NCI-H2171 treated with DMSO at 0.1 percent for 48 hours (cell line): ENCODE data around the gene PKHD1.

Experiments
- DNase-seq: peaks from one replicate; lab custom pipeline; 2025; lab: John Stamatoyannopoulos, UW

The PKHD1 gene

DNA sequence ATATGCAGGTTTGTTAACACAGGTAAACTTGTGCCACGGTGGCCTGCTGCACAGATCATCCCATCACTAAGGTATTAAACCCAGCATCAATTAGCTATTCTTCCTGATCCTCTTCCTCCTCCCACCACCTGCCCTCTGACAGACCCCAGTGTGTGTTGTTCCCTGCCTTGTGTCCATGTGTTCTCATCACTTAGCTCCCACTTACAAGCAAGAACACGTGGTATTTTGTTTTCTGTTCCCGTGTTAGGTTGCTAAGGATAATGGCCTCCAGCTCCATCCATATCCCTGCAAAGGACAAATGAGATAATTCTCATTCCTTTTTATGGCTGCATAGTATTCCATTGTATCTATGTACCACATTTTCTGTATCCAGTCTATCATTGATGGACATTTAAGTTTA lies 294.0 kb downstream of the PKHD1 start:
- no peak for DNase-seq

DNA sequence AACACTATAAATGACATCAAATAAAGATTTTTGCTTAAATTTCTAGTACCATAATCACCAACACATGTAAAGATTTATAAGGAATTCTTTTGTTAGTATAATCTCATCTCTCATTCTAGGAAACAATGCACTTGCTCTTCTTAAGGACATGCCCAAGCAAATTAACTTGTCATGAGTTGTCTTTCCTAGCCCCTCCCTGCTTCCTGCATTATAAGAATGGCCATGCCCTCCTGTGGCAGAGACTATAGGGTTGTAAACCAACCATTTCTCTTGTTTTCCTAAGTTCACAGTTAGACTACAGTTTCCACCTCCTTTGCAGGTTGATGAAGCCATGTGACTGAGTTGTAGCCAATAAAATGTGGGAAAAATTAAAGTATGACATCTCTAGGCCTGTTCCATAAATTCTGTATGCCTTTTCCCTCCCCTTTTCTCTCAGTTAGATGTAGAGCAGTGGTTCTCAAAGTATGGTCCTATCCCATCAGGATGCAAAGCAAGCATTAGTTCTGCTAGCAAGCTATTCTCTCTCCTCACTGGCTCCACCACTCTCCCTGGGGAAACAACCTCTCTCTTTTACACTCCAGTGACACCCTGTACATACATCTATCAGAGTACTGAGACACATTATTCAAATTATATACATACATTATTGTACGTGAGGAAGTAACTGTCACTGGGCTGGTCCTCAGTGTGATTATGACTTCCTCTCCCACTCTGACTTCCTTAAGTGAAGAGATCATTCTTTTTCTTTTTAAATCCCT lies 295.0 kb downstream of the PKHD1 start:
- DNase-seq, result no peak

DNA sequence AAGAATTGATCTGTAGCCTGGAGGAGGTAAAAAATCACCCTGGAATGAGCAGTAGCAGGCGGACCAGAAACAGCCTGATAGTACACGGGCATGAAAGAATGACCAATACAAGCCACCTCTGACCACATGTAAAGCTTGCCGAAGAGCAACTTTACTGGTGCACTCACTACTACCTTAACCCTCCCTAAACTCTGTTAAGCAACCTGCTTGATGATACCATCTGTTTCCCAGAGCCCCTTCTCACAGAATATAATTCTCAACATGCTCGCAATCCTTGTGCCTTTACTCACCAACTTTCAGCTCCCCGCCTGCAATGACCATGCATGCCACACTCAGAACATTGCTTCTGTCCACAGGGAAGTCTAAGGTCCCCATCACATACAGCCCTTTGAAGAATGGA lies 296.5 kb downstream of the PKHD1 start:
- DNase-seq, result no peak

DNA sequence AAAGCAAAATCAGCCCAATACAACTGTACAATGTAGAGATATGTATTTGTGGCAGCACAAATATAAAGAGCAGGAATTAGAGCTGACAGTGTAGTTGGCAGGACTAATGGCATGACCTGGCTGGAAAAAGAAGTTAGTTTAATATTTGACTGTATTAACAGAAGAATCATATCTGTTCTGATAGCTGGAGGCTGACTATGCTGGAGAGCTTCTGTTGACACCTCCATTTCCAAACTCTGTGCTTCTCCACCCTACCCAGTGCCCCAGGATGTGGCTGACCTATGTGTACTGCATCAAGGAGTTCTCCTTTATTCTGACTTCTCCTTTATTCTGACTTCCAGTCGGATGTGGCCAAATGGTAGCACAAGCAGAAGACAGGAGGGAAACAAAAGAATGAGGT lies 299.3 kb downstream of the PKHD1 start:
- no peak for DNase-seq

DNA sequence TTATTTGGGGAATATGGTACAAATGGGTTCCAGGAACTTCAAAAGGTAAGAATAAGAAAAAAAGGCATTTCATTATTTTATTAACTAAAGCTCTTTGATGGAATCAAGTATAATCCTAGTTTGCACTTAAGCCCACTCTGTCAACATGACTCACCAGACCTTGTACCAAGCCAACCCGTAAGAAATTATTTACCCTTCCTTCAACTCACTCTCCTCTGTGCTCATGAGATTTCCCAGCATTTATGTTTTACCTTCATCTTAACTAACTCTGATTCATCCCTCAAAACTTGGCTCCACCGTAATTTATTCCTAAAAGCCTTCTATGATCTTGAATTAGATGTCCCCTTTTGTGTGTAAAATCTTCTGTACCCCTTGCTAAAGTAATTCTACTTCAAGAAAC lies 308.7 kb downstream of the PKHD1 start:
- no peak for DNase-seq

DNA sequence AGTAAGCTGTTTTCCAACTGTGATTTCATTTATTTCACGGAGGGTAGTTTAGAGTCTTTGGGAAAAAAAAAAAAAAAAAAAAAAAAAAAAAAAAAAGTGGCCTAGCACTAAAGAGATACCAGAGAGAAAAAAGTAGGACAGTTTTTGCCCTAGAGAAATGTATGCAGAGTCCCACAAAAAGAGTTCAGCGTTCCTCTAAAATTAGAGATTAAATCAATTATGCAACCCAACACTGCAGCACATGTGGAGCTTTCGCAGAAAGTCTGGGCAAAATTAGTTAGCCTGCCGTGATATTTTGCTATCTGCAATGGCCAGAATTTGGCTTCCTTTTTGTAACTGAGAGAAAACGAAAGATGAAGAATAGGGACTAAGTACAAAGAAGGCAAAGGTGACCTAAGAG lies 309.8 kb downstream of the PKHD1 start:
- no peak for DNase-seq

DNA sequence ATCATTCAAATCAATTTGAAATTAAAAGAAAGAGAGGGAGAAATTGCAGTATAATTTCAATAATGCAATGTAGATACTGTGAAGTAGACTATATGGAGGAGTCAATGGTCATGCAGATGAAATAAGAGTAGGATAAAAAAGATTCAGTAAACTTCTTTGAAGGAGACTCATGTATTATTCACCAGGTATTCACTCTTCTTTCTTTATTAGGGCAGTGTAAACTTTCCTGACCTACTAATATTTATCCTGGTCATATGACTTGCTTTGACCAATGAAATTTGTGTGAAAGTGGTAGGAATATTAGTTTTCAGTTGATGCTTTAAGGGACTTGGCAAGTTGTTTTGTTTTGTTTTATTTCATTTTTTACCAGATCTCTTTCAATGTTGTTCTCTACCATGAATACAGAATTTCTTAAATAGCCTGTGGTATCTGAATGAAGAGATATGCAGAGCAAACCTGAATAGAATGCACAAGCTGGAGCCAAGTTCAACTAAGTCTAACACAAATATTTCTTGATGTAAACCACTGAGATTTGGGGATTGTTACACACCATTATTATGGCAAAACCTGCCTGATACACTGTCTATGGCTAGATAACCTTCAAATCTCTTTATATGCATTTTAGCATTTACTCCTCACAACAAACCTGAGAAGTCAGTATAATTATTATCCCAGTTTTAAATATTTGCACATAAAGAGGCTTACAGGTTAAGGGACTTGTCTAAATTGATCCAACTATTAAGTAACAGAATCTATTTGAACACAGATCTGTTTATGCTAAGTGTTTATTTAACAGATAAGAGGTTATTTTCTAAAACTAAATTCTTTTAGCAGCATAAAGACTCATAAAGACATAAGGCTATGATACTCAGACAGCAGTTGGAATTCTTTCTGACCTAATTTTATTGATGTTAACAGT lies 311.2 kb downstream of the PKHD1 start:
- DNase-seq, result no peak

DNA sequence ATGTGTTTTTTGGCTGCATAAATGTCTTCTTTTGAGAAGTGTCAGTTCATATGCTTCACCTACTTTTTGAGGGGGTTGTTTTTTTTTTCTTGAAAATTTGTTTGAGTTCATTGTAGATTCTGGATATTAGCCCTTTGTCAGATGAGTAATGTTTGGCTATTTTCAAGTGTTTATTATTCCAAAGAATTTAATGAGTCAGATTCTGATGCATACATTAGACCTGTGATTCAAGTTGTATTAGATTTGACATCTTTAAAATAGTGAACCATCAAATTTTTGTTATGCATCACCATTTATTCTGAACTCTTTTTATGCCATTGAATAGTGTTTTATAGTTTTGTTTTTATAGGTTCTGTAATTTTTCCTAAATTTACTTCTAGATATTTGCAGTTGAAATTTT lies 319.3 kb downstream of the PKHD1 start:
- DNase-seq, result no peak

DNA sequence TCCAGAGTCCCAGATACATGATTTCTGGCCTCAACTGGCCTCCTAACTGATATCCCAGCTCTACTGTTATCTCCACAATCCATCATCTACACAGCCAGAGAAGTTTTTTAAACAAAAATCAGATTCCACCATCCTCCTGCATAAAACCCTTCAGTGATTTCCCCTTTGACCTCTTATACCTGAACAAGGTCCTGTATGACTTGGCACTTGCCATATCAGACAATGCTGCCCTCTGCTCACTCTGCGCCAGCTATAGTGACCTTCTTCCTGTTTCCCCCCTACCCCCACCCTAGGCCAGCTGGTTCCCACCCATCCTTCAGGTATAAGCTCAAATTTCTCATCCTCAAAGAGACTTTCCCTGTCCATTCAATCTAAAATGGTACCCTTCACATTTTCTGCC lies 322.2 kb downstream of the PKHD1 start:
- no peak for DNase-seq

DNA sequence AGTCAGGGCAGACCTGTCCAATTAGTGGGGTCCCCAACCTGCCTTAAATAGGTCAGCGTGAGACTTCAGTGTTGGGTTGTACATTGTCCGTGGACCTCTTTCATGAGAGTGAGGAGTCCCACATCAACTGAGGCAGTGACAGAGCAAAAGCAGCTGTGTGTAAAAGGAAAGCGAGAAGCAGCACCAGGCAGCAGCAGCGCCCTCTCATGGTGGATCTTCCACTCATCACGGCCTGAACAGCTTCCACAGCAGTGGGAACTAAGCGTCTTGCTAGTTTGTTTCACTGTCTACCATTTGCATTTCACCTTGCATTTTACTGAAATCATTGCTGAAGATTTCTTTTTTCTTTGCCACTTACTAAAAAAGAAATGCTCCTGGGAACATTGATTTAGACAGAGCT lies 333.8 kb downstream of the PKHD1 start:
- DNase-seq, result no peak

DNA sequence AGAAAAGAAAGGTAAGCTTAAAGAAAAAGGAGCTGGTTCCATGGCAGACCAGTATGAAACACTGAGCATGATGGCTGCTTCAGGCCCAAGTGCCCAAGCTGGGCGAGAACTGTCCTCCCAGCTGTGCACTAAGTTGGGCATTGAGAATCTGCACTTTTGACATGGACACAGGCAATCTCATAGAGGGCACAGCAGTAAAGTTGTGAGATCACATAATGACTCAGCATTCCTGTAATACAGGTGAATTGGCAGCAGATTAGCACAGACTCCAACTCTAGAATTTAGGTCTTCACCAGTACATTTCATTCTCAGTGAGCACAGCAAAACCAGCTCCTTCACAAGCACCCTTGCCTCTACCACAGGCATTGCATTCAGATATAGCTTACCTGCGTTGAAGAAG lies 343.4 kb downstream of the PKHD1 start:
- DNase-seq, result no peak

DNA sequence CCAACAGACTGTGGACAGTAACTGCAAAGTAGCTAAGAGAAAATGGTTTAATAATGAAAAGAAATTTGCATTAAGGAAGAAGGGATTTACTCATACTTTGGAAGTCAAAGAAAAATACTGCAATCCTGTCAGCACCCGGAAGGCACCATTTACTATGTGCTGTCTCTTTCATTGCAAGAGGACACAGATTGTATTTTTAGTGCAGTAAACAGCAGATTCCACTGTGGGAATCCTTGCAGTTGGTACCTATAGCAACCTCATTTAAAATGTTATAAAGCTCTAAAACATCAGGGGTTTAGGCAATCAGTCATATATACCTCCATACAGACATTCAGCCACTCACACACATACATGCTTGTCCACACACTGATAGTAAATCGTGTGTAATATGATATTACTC lies 346.8 kb downstream of the PKHD1 start:
- DNase-seq, result no peak

DNA sequence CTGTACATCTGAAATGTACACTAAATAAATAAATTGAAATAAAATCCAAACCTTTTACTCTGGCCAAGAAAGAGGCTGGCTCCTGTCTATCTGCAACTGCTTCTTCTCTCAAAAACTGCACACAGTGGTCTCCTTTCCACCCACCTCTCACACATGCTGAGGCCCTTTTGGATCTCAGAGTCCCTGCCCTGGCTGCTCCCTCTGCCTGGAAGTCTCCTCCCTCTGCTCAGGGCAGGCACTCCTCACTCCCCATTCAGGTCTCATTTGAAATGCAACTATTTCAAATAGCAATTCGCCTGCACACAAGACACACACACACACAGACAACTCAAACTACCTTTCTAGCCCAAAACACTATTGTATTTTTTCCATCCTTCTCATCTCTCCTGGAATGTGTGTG lies 348.8 kb downstream of the PKHD1 start:
- no peak for DNase-seq

DNA sequence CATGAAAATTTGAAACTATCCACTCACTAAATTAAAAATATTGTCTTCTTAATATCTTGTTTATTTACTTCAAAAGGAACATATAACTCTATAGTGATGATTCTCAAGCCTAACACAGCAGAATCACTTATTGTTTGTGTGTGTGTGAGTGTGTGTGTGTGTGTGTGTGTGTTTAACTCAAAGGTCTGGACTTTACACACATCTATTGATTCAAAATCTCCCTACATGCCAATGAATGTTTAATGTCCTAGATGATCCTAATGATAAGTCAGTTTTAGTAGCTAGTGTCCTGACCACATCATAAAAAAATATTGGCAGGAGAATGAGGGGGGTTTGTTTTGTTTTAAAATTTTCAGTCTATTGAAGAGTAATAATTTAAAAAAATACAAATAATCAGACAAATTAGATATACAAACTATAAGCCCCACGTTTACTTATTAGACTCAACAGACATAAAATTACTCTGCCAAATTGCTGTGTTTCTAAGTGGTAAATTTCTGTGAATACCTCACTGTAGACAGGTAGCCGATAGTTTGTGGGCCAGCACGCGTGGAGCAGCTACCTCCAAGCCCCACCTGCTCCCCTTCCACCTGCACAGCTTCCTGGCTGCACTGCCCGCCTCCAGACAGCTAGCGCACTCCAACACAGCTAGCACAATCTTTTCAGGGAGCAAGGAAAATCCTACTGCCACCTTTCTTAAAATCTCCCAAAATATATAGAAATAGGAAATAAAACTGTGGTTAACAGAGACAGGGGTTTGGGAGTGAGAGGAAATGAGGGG lies 349.6 kb downstream of the PKHD1 start:
- no peak for DNase-seq

DNA sequence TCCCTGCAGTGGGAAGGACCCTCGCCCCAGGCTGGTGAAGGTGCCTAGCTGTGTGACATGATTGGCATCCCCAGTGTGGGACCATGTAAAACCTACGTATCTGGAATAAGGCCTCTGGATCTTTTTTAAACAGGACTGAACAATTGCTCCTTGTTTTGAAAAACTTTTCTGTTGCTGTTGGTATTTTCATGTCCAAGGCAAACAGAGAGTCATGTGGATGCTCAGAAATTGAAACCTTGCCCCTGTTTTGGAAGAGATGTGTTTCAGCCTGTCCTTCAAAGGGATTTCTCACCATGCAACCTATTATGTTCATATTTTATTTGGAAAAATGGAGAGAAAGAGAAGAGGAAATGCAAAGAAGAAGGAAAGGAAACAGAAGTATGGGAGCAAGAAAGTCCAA lies 362.3 kb downstream of the PKHD1 start:
- no peak for DNase-seq

DNA sequence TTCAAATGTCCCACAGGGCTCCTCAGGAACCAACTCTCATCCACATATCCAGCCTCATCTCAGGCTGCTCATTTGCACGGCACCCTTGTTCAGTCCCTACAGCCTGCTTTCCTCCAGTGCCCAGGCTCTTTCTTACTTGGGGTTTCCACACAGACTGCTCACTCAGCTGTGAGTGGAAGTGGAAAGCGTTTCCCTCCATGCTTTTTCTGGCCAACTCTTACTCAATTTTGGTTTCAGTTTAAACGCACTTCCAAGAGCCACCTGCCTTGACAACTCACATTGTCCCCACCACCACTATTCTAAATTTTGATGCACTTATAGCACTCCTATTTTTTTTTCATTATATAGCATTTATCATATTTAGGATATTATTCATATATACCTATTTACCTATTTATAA lies 367.1 kb downstream of the PKHD1 start:
- DNase-seq, result no peak

DNA sequence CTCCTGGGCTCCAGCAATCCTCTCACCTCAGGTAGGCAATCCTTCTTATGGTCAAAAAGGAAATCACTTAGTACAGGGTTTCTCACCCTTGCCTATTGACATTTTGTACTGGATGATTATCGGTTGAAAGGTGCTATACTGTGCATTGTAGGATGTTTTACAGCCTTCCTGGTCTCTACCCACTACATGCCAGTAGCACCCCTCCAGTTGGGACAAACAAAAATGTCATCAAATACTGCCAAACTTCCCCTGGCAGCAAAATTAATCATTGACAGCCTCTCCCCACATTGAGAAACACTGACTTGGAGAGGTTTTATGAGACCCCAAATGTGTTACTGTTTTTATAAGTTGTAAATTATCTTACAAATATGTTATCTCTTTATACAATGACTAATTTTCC lies 368.1 kb downstream of the PKHD1 start:
- no peak for DNase-seq

DNA sequence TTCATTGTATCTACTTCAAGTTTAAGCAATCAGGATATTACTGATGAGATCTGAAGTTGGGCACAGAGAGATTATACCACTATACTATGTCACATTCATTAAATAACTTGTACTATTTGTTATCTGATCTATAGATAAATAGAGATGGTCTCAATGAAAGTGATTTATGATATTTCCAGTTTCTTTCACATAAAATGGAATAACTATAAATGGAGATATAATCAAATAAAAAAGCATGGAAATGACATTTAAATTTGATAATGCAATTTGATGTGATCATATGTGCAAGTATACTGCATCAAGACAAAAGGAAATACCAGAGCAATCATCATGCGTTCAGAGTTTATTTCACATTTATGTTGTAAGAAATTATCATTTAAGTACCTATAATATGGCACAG lies 368.9 kb downstream of the PKHD1 start:
- no peak for DNase-seq

DNA sequence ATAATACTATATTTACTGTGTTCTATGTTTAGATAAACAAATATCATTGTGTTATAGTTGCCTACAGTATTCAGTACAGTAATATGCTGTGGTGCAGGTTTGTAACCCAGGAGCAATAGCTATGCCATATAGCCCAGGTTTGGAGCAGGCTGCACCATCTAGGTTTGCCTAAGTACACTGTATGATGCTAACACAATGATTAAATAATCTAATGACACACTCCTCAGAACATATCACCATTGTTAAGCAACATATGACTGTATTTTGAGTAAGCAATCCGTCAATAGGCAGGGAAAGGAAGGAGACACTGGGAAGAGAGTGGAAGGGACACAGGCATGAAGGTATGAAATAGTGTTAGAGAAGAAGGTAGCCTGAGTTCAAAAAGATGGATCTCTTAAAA lies 369.9 kb downstream of the PKHD1 start:
- DNase-seq, result no peak

DNA sequence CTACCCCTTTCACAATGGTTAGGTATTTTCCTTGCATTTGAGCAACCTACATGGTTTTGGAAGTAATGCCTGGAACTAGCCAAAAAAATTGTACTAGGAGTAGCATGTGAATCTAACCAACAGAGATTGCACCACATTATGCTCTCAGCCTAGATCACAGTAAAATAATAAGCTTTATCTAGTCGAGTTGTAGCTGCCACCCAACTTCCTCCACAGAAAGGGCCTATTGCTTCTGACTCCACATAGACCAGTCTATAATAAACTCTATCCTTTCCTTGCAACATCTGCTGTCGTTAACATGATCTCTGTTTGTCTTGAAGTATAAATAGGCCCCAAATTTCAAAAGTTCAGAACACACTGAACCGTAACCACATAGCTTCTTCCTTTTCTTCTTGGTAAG lies 375.5 kb downstream of the PKHD1 start:
- DNase-seq, result no peak

DNA sequence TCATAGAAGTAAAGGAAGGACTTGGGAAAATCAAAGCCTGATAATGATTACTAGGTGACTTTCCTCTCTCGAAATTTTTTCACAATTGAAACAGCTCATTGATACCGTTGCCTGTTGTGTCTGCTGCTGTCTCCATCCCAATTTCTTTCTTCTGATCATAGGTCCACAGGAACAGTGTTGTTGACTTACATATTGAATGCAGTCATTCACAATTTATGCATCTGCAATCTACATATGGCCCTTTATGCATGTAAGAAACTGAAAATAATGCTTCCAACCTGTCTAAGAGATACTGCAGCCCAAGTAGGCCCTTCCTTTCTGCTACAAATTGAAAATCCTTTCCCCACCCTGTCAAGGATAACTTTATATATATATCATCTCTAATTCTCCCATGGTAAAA lies 381.3 kb downstream of the PKHD1 start:
- no peak for DNase-seq

DNA sequence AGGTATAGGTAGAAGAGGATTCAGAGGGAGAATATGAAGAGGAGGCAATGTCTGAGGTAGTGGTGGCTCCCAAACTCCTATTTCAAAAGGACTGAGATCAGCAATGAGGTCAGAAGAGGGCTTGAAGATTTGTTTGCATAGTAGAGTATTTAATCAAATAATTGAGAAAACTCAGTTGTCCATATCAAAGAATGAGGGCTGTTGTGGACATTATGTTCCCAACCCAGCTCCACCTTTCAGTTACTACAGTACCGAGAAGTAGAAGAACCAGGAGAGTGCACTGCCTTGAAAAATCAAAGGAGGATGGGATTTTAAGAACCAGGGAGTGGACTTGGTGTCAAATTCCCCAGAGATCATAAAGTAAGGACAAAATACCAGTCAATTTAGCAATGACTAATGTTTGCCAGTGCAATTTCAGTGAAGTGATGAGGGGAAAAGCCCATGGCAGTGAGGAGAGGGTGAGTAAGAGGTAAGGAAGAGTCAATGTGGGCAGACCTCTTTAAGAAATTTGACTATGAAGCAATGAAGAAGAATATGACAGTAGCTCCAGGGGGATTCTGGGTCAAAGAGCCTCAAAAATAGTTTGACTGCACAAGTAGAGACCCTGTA lies 382.4 kb downstream of the PKHD1 start:
- no peak for DNase-seq
